ENCODE measurements around the gene MICU2. TPM values are rescaled to one million over a fixed set of nuclear protein-coding genes. Genes with fewer than 3 reads are reported as not detected.

Gene MICU2, protein sequence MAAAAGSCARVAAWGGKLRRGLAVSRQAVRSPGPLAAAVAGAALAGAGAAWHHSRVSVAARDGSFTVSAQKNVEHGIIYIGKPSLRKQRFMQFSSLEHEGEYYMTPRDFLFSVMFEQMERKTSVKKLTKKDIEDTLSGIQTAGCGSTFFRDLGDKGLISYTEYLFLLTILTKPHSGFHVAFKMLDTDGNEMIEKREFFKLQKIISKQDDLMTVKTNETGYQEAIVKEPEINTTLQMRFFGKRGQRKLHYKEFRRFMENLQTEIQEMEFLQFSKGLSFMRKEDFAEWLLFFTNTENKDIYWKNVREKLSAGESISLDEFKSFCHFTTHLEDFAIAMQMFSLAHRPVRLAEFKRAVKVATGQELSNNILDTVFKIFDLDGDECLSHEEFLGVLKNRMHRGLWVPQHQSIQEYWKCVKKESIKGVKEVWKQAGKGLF
- total RNA-seq = 104 and 118 TPM in 2 replicates

DNA sequence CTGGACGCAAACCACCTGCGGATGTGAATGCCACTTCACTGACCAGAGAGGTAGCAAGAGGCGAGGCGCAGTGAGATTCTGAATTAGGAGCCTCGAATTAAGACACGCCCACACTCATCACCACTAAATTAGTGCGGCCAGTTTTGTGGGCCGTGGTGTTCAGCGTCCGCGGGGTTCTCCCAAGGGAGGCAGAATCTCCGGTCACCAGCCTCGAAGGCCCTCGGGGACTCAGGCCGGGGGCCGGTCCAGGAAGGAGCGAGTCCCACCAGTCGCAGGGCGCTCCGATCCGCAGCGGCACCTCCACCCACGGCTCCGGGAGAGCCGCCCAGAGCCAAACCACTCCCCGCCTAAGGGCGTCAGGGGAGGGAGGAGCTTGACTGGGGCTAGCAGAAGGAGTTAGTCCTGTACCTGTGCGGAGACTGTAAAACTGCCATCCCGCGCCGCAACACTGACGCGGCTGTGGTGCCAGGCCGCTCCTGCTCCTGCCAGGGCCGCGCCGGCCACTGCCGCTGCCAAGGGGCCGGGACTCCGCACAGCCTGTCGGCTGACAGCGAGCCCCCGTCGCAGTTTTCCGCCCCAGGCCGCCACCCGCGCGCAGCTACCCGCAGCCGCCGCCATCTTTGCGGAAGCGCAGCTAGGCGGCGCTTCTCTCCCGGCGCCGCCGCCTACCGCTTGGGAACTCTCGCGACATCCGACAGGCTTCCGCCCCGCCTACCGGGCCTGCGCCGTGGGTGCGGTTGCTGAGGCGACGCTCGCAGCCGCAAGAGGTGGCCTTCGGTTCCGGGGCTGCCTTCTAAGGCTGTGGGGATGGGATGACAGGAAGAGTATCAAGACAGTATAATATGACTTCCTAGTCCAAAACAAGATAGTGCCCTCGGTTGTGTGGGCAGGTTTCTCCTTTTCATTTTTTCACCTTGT is at the start of gene MICU2:
TSS of gene MICU2 (minus strand) at position 640 of the 918 bp plus-strand sequence. CDS start at position 618, 22 bp downstream.
- H3K36me3 ChIP-seq (ENCODE audit: control insufficient read depth, insufficient read depth, low read length) = no peaks in the 10 kb centered on the region
- H3K27me3 ChIP-seq (ENCODE audit: control insufficient read depth, insufficient read depth, low read length) = no peaks in the 10 kb centered on the region
- TF ChIP-seq, protein P1, sequence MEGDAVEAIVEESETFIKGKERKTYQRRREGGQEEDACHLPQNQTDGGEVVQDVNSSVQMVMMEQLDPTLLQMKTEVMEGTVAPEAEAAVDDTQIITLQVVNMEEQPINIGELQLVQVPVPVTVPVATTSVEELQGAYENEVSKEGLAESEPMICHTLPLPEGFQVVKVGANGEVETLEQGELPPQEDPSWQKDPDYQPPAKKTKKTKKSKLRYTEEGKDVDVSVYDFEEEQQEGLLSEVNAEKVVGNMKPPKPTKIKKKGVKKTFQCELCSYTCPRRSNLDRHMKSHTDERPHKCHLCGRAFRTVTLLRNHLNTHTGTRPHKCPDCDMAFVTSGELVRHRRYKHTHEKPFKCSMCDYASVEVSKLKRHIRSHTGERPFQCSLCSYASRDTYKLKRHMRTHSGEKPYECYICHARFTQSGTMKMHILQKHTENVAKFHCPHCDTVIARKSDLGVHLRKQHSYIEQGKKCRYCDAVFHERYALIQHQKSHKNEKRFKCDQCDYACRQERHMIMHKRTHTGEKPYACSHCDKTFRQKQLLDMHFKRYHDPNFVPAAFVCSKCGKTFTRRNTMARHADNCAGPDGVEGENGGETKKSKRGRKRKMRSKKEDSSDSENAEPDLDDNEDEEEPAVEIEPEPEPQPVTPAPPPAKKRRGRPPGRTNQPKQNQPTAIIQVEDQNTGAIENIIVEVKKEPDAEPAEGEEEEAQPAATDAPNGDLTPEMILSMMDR (IDR thresholded peaks at IDR 0.05; ENCODE audit: insufficient read depth, low read length, poor library complexity, severe bottlenecking) = no peak
- peak within 1 kb of the TSS; percentile 78 for H3K4me3 ChIP-seq (ENCODE audit: low read depth, low read length)
- DNase-seq (ENCODE audit: low read depth) = peak; percentile 76

DNA sequence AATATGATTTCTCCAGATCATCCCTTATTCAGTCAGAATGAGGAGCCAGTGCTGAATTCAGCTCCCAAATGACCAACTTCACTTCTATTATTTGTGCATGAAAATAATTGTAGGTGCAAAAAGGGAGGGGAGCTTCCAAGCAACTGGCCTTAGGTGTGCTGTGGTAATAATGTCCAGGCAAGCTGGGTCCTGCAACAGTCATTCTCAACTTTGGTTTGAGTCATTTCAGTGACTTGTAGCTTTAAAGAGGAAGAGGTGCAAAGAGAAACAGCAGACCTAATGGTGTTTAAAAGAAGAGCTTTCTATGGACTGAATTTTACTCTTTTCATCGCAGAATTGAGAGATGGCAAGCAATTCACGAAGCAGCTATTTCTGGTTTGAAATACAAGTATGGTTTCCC is 37.7 kb upstream of the MICU2 start:
- H3K27me3 ChIP-seq (ENCODE audit: control insufficient read depth, insufficient read depth, low read length) = no peaks in the 10 kb centered on the region
- no peak for DNase-seq (ENCODE audit: low read depth)

DNA sequence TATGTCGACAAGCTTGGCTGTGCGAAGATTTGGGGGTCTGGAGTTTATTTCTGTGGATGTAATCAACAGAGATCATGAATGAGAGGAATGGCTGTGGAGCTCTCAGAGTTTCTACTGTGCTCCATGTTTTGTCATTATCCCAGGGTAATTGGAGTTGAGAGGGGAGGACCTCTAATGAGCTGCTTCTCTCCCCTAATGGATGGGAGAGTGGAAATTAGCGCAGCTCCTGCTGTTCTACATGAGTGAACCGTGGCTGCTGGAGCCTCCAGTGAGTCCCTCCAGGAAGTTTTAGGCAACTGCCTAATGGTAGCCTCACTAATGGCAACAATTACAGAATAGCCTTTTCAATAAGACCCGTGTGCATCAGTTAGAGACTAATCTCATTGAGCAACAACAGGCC is 35.6 kb upstream of the MICU2 start:
- no peaks in the 10 kb centered on the region for H3K36me3 ChIP-seq (ENCODE audit: control insufficient read depth, insufficient read depth, low read length)
- TF ChIP-seq, protein P1 (IDR thresholded peaks at IDR 0.05; ENCODE audit: insufficient read depth, low read length, poor library complexity, severe bottlenecking) = no peak
- H3K27me3 ChIP-seq (ENCODE audit: control insufficient read depth, insufficient read depth, low read length) = no peaks in the 10 kb centered on the region
- no peak overlapping the region for H3K4me3 ChIP-seq (ENCODE audit: low read depth, low read length)
- no peak for DNase-seq (ENCODE audit: low read depth)

More for the DNA sequence above, 37.7 kb upstream of the MICU2 start:
- no peaks in the 10 kb centered on the region for H3K36me3 ChIP-seq (ENCODE audit: control insufficient read depth, insufficient read depth, low read length)
- no peak overlapping the region for H3K4me3 ChIP-seq (ENCODE audit: low read depth, low read length)
- TF ChIP-seq, protein P1 (IDR thresholded peaks at IDR 0.05; ENCODE audit: insufficient read depth, low read length, poor library complexity, severe bottlenecking) = no peak

DNA sequence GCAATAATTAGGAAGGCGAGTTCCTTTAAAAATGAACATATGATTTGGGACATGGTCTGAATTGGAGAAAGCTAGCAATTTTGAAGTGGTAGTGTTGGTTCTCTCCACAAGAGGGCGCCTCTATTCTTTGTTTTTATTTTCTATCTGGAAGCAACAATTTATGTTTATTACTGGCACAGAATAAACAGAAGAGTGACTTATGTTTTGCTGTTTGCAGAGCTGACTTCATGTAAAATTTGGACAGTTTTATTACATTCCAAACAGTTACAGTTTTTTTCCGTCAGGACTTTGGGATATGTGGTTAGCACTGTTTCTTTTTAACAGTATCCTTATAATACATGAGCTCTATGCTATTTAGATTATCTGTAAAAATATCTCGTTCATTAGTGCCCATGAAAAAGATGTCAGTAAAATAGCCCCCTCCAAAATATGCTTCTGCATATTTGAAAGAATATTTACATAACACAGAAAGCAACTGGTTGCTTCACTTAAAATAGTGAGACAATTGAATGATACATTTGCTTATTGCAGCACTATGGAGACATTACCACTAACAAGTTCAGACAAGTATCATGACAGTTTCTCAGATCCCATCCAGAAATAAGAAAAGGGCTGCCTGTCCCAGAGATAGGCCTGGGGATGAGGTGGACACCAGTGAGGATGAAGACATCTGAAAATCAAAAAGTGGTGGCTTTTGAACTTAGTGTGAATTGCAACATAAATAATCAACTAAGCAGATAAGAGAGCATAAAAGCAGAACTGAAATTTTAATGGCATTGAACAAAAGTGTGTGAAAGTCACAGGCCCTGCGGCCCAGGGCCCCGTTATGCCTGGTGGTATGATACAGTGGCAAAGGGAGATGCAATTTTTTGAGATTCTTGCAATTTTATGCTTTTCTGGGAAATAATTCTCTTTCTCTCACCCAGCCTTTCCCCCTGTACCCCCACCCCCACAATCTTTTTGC is 34.6 kb upstream of the MICU2 start:
- DNase-seq (ENCODE audit: low read depth) = no peak
- no peaks in the 10 kb centered on the region for H3K27me3 ChIP-seq (ENCODE audit: control insufficient read depth, insufficient read depth, low read length)
- H3K36me3 ChIP-seq (ENCODE audit: control insufficient read depth, insufficient read depth, low read length) = no peaks in the 10 kb centered on the region
- TF ChIP-seq, protein P1 (IDR thresholded peaks at IDR 0.05; ENCODE audit: insufficient read depth, low read length, poor library complexity, severe bottlenecking) = peak; percentile 57
- no peak overlapping the region for H3K4me3 ChIP-seq (ENCODE audit: low read depth, low read length)

DNA sequence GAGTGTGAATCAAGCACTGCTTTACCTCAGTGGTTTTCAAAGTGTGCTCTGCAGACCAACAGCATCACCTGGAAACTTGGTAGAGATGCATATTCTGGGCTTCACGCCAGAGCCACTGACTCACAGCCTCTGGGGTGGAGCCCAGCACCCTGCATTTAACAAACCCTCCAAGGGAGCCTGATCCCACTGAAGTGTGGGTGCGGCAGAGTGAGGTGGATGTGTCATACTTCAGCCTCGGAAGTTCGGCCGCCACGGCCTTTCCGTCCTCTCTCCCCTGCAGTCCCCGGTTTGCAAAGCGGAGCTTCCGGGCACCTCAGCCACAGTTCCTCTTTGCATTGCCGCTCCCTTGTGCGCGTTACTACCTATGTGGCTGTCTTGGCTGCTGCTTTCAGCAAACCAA is 33.3 kb upstream of the MICU2 start:
- Histone ChIP-seq H3K27me3 (ENCODE audit: control insufficient read depth, insufficient read depth, low read length) (no peaks in the 10 kb centered on the region), H3K4me3 (ENCODE audit: low read depth, low read length) (no peak overlapping the region), H3K36me3 (ENCODE audit: control insufficient read depth, insufficient read depth, low read length) (no peaks in the 10 kb centered on the region)
- TF ChIP-seq, protein P1 (IDR thresholded peaks at IDR 0.05; ENCODE audit: insufficient read depth, low read length, poor library complexity, severe bottlenecking) = no peak
- peak; percentile 69 for DNase-seq (ENCODE audit: low read depth)

Data from kidney epithelial cell (primary cell).